HG03378 (cell line): Measurements from ENCODE around the gene TBX15.

ENCODE experiments used
- ATAC-seq: cut with Tn5 transposase; IDR thresholded peaks from one replicate; pipeline ENCODE4 v1.9.1; 2021; ENCODE audit warnings: mild to moderate bottlenecking, moderate library complexity; ENCODE audit not compliant: unreplicated experiment

The TBX15 gene

GRCh38 chr1:118985640-118986554 lies 2.2 kb downstream of the TBX15 start:
- ATAC-seq, result no peak

- no peak for ATAC-seq
Measured at GRCh38 chr1:118984722-118985639, 3.2 kb downstream of the TBX15 start.

GRCh38 chr1:118984086-118984721 lies 3.9 kb downstream of the TBX15 start:
- no peak for ATAC-seq

- ATAC-seq, result no peak
Measured at GRCh38 chr1:118983558-118984041, 4.5 kb downstream of the TBX15 start.

GRCh38 chr1:118982821-118983557 lies 5.2 kb downstream of the TBX15 start:
- ATAC-seq, result no peak

- no peak for ATAC-seq
Measured at GRCh38 chr1:118982266-118982665, 5.9 kb downstream of the TBX15 start.

GRCh38 chr1:118981436-118981835 lies 6.7 kb downstream of the TBX15 start:
- no peak for ATAC-seq

- ATAC-seq, result no peak
Measured at GRCh38 chr1:118979754-118980575, 8.2 kb downstream of the TBX15 start.

GRCh38 chr1:118978914-118979701 lies 9.0 kb downstream of the TBX15 start:
- no peak for ATAC-seq

- no peak for ATAC-seq
Measured at GRCh38 chr1:118977600-118977999, 10.5 kb downstream of the TBX15 start.

GRCh38 chr1:118974661-118975060 lies 13.5 kb downstream of the TBX15 start:
- no peak for ATAC-seq

GRCh38 chr1:118973531-118974137 lies 14.5 kb downstream of the TBX15 start:
- no peak for ATAC-seq

- no peak for ATAC-seq
Measured at GRCh38 chr1:118973032-118973431, 15.1 kb downstream of the TBX15 start.

- ATAC-seq, result no peak
Measured at GRCh38 chr1:118970451-118970850, 17.7 kb downstream of the TBX15 start.

GRCh38 chr1:118963456-118964430 lies 24.4 kb downstream of the TBX15 start:
- ATAC-seq, result no peak

- no peak for ATAC-seq
Measured at GRCh38 chr1:118963138-118963455, 25.0 kb downstream of the TBX15 start.

GRCh38 chr1:118961156-118961555 lies 27.0 kb downstream of the TBX15 start:
- no peak for ATAC-seq
